K562 (cell line): ENCODE data around the gene PARK7. TPM values are rescaled to one million over a fixed set of nuclear protein-coding genes. Genes with fewer than 3 reads are reported as not detected.

Source experiments
- ATF1 ChIP-seq, 2 experiments: fragments of 450-650 bp in 1 of 2; IDR thresholded peaks; 2 replicates each; pipeline ENCODE4 v1.6.1; 2016; ENCODE audit warnings: missing compliant biosample characterization in 1 of 2, missing genetic modification characterization in 1 of 2
- CHD2 ChIP-seq: IDR thresholded peaks from 2 replicates; pipeline ENCODE4 v1.6.1; 2011; ENCODE audit warnings: low read depth, low read length
- ELF1 ChIP-seq: fragments of 200-800 bp; sonication (Bioruptor generic); IDR thresholded peaks from 2 replicates; pipeline ENCODE4 v1.6.1; 2016; ENCODE audit warnings: missing genetic modification characterization, missing compliant biosample characterization
- ETV5 ChIP-seq: sonication (generic); formaldehyde crosslinking; IDR thresholded peaks from 2 replicates; pipeline ENCODE4 v1.4.0; 2020; ENCODE audit warnings: low read depth, mild to moderate bottlenecking, missing genetic modification reagents
- MTA3 ChIP-seq: fragments of 450-650 bp; formaldehyde crosslinking; IDR thresholded peaks from 2 replicates; pipeline ENCODE4 v1.6.1; 2017; ENCODE audit warnings: mild to moderate bottlenecking, borderline replicate concordance
- NCOA6 ChIP-seq: fragments of 450-650 bp; IDR thresholded peaks from 2 replicates; pipeline ENCODE4 v1.6.1; 2017; ENCODE audit warnings: mild to moderate bottlenecking
- NR0B1 ChIP-seq: fragments of 450-650 bp; IDR thresholded peaks from one replicate; pipeline ENCODE4 v1.6.1; 2018; ENCODE audit warnings: mild to moderate bottlenecking, moderate library complexity; ENCODE audit not compliant: partially characterized antibody
- NR2C2 ChIP-seq, 2 experiments: fragments of 200-800 bp in 1 of 2; sonication (Bioruptor generic) in 1 of 2; sonication (generic) in 1 of 2; formaldehyde crosslinking in 1 of 2; IDR thresholded peaks; 2 replicates each; pipeline versions ENCODE4 v1.6.1 to v1.8.0; 2016 to 2022; ENCODE audit warnings: mild to moderate bottlenecking in 1 of 2, missing compliant biosample characterization in 1 of 2, missing genetic modification characterization in 1 of 2, missing genetic modification reagents in 1 of 2
- PRPF4 ChIP-seq: fragments of 200-400 bp; formaldehyde crosslinking; IDR thresholded peaks from one replicate; pipeline ENCODE4 v1.6.1; 2017; ENCODE audit warnings: low read length, low read depth, mild to moderate bottlenecking; ENCODE audit not compliant: insufficient read depth, poor library complexity, severe bottlenecking
- RCOR1 ChIP-seq, 2 experiments: IDR thresholded peaks; 2 replicates each; pipeline ENCODE4 v1.6.1; 2012; ENCODE audit warnings: low read depth in 2 of 2, low read length in 2 of 2, borderline replicate concordance in 1 of 2, improper control_type of control experiment in 1 of 2
- SIN3A ChIP-seq, 2 experiments: fragments of 150-350 bp in 1 of 2; IDR thresholded peaks; 2 replicates each; pipeline ENCODE4 v1.6.1; 2011 to 2016; ENCODE audit warnings: borderline replicate concordance in 2 of 2, low read depth in 2 of 2, low read length in 2 of 2, mild to moderate bottlenecking in 2 of 2, moderate library complexity in 2 of 2; ENCODE audit not compliant: control insufficient read depth in 1 of 2
- UBTF ChIP-seq, 2 experiments: IDR thresholded peaks; 2 replicates each; pipeline ENCODE4 v1.6.1; 2012; ENCODE audit warnings: improper control_type of control experiment in 2 of 2, low read depth in 2 of 2, low read length in 2 of 2, borderline replicate concordance in 1 of 2
- WHSC1 ChIP-seq: IDR thresholded peaks from one replicate; pipeline ENCODE4 v1.6.1; 2012; ENCODE audit warnings: low read length, control low read depth, inconsistent platforms
- ZNF175 ChIP-seq: fragments of 200-800 bp; sonication (Bioruptor generic); IDR thresholded peaks from 2 replicates; pipeline ENCODE4 v1.6.1; 2016; ENCODE audit warnings: low read depth, mild to moderate bottlenecking, missing genetic modification characterization, missing compliant biosample characterization
- ZNF239 ChIP-seq: fragments of 250-450 bp; sonication (Bioruptor Pico); IDR thresholded peaks from 2 replicates; pipeline ENCODE4 v1.4.0; 2020; ENCODE audit warnings: mild to moderate bottlenecking
- polyA plus RNA-seq, 8 experiments: library from polyadenylated mRNA; depleted of rRNA in 4 of 8; stranded (reverse) in 5 of 8; unstranded in 3 of 8; fragments of >200 nt; fragmentation: Nextera tagmentation in 2 of 8; fragmentation: Illumina TruSeq in 1 of 8; extraction: Ambion mirVana in 2 of 8; extraction: Trizol in 1 of 8; gene quantifications; 2 replicates each; pipeline versions ENCODE4 v1.2.1 to v1.2.3, GENCODE V29; 2011 to 2014; ENCODE audit warnings: inconsistent platforms in 1 of 8, missing spikeins in 1 of 8
- total RNA-seq, 7 experiments: library from RNA; depleted of rRNA in 6 of 7; stranded (reverse); fragments of >200 nt in 6 of 7; fragmentation: Illumina TruSeq in 2 of 7; extraction: Trizol in 2 of 7; gene quantifications; 2 replicates each; pipeline versions ENCODE4 v1.2.1 to v1.2.3, GENCODE V29; 2011 to 2021; ENCODE audit warnings: low replicate concordance in 1 of 7
- TF ChIP-seq, protein P1 (sequence below): fragments of 250-450 bp; sonication (Bioruptor Pico); IDR thresholded peaks from 2 replicates; pipeline ENCODE4 v1.4.0; 2020; ENCODE audit warnings: borderline replicate concordance

PARK7 gene
- total and polyA plus RNA-seq, 9 of the 15 experiments (the other 6 are each of a cell fraction or from before 2014, with no cell fraction given): 374 to 1,298 (median 484) TPM

GRCh38 chr1:7961216-7962013 lies at the start of gene PARK7 (continued):
- peak; percentile 48; the same call in 1 of the 2 replicates for TF ChIP-seq ATF1 (CRISPR knock-in tag; IDR thresholded peaks at IDR 0.05)
- peak; percentile 97 for TF ChIP-seq ATF1 (tag; IDR thresholded peaks at IDR 0.05)
- peak; percentile 47 for TF ChIP-seq CHD2
- peak; percentile 95 for TF ChIP-seq ETV5 (CRISPR knock-in tag)
- peak; percentile 54 for TF ChIP-seq NR2C2 (CRISPR knock-in tag; IDR thresholded peaks at IDR 0.05)
- peak; percentile 90 for TF ChIP-seq NR2C2 (tag; IDR thresholded peaks at IDR 0.05)
- TF ChIP-seq UBTF (IDR thresholded peaks at IDR 0.05; ENCODE audit: borderline replicate concordance in 1 of 2, low read depth in 2 of 2, low read length in 2 of 2): peak in 1 of 2 experiments; percentile 73; a peak in 2 of 4 replicates
- TF ChIP-seq ZNF175 (CRISPR knock-in tag): peak; percentile 50; the same call in 1 of the 2 replicates
- peak; percentile 94 for TF ChIP-seq MTA3
- TF ChIP-seq NR0B1: no peak
- TF ChIP-seq PRPF4: peak; percentile 90
- TF ChIP-seq RCOR1 (IDR thresholded peaks at IDR 0.05; ENCODE audit: borderline replicate concordance in 1 of 2, low read depth in 2 of 2, low read length in 2 of 2): peak; percentile 49 to 71; a peak in 3 of 4 replicates
- TF ChIP-seq ZNF239 (CRISPR knock-in tag): no peak
- peak; percentile 87 for TF ChIP-seq ELF1
- TF ChIP-seq WHSC1: peak; percentile 22
- peak; percentile 33; the same call in 1 of the 2 replicates for TF ChIP-seq NCOA6
- TF ChIP-seq, protein P1, sequence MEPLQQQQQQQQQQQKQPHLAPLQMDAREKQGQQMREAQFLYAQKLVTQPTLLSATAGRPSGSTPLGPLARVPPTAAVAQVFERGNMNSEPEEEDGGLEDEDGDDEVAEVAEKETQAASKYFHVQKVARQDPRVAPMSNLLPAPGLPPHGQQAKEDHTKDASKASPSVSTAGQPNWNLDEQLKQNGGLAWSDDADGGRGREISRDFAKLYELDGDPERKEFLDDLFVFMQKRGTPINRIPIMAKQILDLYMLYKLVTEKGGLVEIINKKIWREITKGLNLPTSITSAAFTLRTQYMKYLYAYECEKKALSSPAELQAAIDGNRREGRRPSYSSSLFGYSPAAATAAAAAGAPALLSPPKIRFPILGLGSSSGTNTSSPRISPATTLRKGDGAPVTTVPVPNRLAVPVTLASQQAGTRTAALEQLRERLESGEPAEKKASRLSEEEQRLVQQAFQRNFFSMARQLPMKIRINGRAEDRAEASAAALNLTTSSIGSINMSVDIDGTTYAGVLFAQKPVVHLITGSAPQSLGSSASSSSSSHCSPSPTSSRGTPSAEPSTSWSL (CRISPR knock-in tag): 0 out of 2 replicates have a peak, but pooled peaks have one; percentile 36
- peak; percentile 83 to 90 for TF ChIP-seq SIN3A (IDR thresholded peaks at IDR 0.05; ENCODE audit: borderline replicate concordance in 2 of 2, control insufficient read depth in 1 of 2, low read depth in 2 of 2, low read length in 2 of 2)
